Activated T-helper 1 cell treated with anti-CD3 and anti-CD28 coated beads, Interleukin-12 subunit alpha, Interleukin-12 subunit beta, Interleukin-2, Interleukin-4 antibody, amounts not matched to agents 30 ng/mL and 10 ng/mL and 1 ng/mL, durations not matched to agents 14 hours and 24 hours and 36 hours (primary cell): ENCODE data around the gene CCNY. TPM values are rescaled to one million over a fixed set of nuclear protein-coding genes. Genes with fewer than 3 reads are reported as not detected.
"Not testable (repeated sequence)": the region's sequence is repeated elsewhere in the genome, so short reads cannot be mapped to it uniquely, and the experiment has no call there.

Source experiments
- DNase-seq: peaks from one replicate; pipeline ENCODE4 v3.0.0; 2021; ENCODE audit warnings: low spot score
- H3K27ac Mint-ChIP-seq: one replicate; pipeline ENCODE4 v1.8.0; 2021; ENCODE audit warnings: mild to moderate bottlenecking, mixed read lengths
- H3K27me3 Mint-ChIP-seq: one replicate; pipeline ENCODE4 v1.8.0; 2022; ENCODE audit warnings: mild to moderate bottlenecking, moderate library complexity, mixed read lengths; ENCODE audit not compliant: insufficient read depth
- H3K36me3 Mint-ChIP-seq: one replicate; pipeline ENCODE4 v1.8.0; 2021; ENCODE audit warnings: low read depth, mixed read lengths
- H3K4me1 Mint-ChIP-seq: one replicate; pipeline ENCODE4 v1.8.0; 2021; ENCODE audit warnings: low read depth, mixed read lengths
- H3K4me3 Mint-ChIP-seq: one replicate; pipeline ENCODE4 v1.8.0; 2021; ENCODE audit warnings: mild to moderate bottlenecking, moderate library complexity, mixed read lengths
- H3K9me3 Mint-ChIP-seq: one replicate; pipeline ENCODE4 v1.8.0; 2021; ENCODE audit warnings: mixed read lengths
- intact Hi-C: fragments of 100-400 bp; cut with micrococcal nuclease; formaldehyde crosslinking; loops from one replicate; pipeline ENCODE4 v1.15.1; 2024
- total RNA-seq: library from RNA; stranded (reverse); gene quantifications from 2 replicates; pipeline ENCODE4 v1.2.3, GENCODE V29; 2022

The CCNY gene
- total RNA-seq, 1 donor from 2014 or later: 71.0 TPM

DNA sequence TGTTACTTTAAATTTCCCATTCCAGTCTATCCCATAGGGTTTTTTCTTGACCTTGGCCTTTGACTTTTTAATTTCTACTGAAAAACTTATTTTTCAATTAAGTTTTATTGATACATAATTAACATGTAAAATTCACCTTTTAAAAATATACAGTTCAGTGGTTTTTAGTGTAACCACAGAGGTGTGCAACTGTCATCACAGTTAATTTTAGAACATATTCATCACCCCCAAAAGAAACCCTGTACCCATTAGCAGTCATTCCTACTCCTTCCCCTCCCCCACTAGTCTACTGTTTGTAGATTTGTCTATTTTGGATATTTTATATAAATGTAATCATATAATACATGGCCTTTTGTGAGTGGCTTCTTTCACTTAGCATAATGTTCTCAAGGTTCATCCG is 172.3 kb downstream of the CCNY start:
- DNase-seq: no peak
- Mint-ChIP-seq H3K9me3 (no peaks in the 10 kb centered on the region), H3K36me3 (peaks cover 4% of the 10 kb centered on the region), H3K4me1 (no peaks in the 10 kb centered on the region), H3K4me3 (no peak overlapping the region), H3K27me3 (no peaks in the 10 kb centered on the region), H3K27ac (no peak overlapping the region)
- intact Hi-C loops: loop anchor here (10.0 kb wide), 1 partner anchor 264 kb away; no protein-coding TSS in a partner anchor

GRCh38 chr10:35510891-35511290 is 174.6 kb downstream of the CCNY start:
- H3K36me3 Mint-ChIP-seq: peaks cover 4% of the 10 kb centered on the region
- H3K4me3 Mint-ChIP-seq: no peak overlapping the region
- no peaks in the 10 kb centered on the region for H3K27me3 Mint-ChIP-seq
- intact Hi-C loops: no loop called here
- no peak for DNase-seq
- H3K27ac Mint-ChIP-seq: no peak overlapping the region
- H3K9me3 Mint-ChIP-seq: no peaks in the 10 kb centered on the region
- peaks cover 3% of the 10 kb centered on the region for H3K4me1 Mint-ChIP-seq

DNA sequence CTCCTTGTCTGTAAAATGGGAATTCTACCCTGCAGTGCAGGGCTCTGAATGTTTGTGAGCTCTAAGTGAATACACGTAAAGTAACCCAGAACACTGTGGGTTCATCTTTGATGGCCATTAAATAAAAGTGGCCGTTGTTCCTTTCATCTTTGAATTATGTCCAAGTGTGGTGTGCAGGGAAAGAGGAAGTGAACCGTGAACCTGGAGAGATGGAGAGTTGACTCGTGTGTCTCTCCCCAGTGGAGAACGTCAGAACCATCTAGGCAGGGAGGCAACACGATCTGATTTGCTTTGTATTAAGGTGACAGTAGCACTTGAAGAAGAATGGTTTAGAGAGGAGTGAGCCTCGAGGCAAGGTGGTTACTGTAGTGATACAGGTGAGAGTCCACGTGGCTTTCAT is 175.3 kb downstream of the CCNY start:
- Mint-ChIP-seq H3K4me3 (no peak overlapping the region), H3K36me3 (peaks cover 4% of the 10 kb centered on the region), H3K27me3 (no peaks in the 10 kb centered on the region), H3K27ac (no peak overlapping the region), H3K4me1 (peaks cover 7% of the 10 kb centered on the region), H3K9me3 (no peaks in the 10 kb centered on the region)
- no peak for DNase-seq
- intact Hi-C loops: no loop called here

- H3K27me3 Mint-ChIP-seq: no peaks in the 10 kb centered on the region
- H3K4me1 Mint-ChIP-seq: peaks cover 7% of the 10 kb centered on the region
These were observed 179.9 kb downstream of the CCNY start for GRCh38 chr10:35516102-35516670.

GRCh38 chr10:35517431-35518181 is 181.3 kb downstream of the CCNY start:
- no peaks in the 10 kb centered on the region for H3K36me3 Mint-ChIP-seq
- no peak for DNase-seq
- intact Hi-C loops: no loop called here
- no peaks in the 10 kb centered on the region for H3K9me3 Mint-ChIP-seq
- peaks cover 7% of the 10 kb centered on the region for H3K4me1 Mint-ChIP-seq
- no peak overlapping the region for H3K27ac Mint-ChIP-seq
- no peaks in the 10 kb centered on the region for H3K27me3 Mint-ChIP-seq
- no peak overlapping the region for H3K4me3 Mint-ChIP-seq

More at GRCh38 chr10:35516102-35516670, 179.9 kb downstream of the CCNY start:
- no peaks in the 10 kb centered on the region for H3K36me3 Mint-ChIP-seq
- intact Hi-C loops: no loop called here
- H3K9me3 Mint-ChIP-seq: no peaks in the 10 kb centered on the region
- DNase-seq: no peak
- no peak overlapping the region for H3K27ac Mint-ChIP-seq
- no peak overlapping the region for H3K4me3 Mint-ChIP-seq

DNA sequence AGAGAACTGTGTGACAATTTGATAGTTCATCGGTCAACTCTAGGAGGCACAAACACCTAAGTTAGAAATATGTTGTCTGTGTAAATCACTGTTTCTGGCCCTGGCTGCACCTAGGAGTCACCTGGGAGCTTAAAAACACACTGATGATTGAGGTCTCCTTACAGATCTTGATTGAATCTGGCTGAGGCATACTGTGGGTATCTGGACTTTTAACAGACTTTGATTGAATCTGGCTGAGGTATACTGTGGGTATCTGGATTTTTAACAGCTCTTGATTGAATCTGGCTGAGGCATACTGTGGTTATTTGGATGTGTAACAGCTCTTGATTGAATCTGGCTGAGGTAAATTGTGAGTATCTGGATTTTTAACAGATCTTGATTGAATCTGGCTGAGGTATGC is 181.9 kb downstream of the CCNY start:
- intact Hi-C loops, DNase-seq, H3K36me3 Mint-ChIP-seq, H3K27ac Mint-ChIP-seq, H3K27me3 Mint-ChIP-seq, H3K4me1 Mint-ChIP-seq, H3K4me3 Mint-ChIP-seq, H3K9me3 Mint-ChIP-seq: not testable (repeated sequence)

- peaks cover 3% of the 10 kb centered on the region for H3K4me1 Mint-ChIP-seq
- no peak overlapping the region for H3K4me3 Mint-ChIP-seq
- no peaks in the 10 kb centered on the region for H3K36me3 Mint-ChIP-seq
- DNase-seq: no peak
- no peaks in the 10 kb centered on the region for H3K27me3 Mint-ChIP-seq
- no peak overlapping the region for H3K27ac Mint-ChIP-seq
- no peaks in the 10 kb centered on the region for H3K9me3 Mint-ChIP-seq
- intact Hi-C loops: no loop called here
These were observed 184.7 kb downstream of the CCNY start for GRCh38 chr10:35520996-35521395.

DNA sequence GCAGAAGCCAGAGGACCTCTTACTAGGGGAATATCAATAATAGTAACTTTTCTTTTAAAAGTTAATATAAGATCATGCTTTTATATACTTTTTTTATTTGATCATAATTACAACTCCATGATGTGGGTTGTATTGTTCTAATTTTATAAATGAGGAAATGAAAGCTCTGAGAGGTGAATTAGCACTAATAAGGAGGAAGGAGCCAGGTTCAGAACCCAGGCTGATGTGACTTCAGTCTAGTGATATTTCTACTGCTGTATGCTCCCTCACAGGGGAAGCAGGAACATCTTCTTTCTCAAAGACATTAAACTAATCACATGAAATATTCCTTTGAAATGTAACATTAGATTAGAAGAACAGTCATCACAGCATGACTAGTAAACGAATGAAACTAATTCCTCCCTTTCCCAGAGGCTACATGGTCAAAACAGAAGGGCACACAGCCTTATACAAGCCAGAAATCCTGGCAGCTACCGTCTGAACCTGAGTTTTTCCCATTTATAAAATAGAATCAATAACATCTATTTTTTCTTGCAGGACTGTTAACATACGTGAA is 187.4 kb downstream of the CCNY start:
- H3K36me3 Mint-ChIP-seq: peaks cover 2% of the 10 kb centered on the region
- H3K27ac Mint-ChIP-seq: no peak overlapping the region
- DNase-seq: no peak
- no peaks in the 10 kb centered on the region for H3K4me1 Mint-ChIP-seq
- no peaks in the 10 kb centered on the region for H3K27me3 Mint-ChIP-seq
- intact Hi-C loops: no loop called here
- H3K9me3 Mint-ChIP-seq: no peaks in the 10 kb centered on the region
- no peak overlapping the region for H3K4me3 Mint-ChIP-seq

DNA sequence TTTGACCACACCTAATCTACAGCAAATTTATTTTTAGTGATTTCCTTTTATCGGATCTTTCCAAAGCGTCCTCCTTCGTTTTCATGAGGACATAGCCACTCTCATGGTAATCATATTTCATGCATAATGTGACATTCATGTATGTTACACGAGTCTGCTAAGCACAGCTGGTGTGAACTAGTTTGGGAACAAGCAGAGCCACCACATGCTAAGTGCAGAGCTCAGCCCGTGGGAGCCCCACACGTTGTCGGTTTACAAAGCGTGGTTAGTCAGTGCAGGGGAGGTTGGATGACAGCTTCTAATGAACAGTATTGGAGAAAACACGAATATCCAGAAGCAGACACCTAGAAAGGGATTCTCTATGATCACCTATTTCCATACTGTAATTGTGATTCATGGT is 190.4 kb downstream of the CCNY start:
- no peaks in the 10 kb centered on the region for H3K27me3 Mint-ChIP-seq
- H3K4me1 Mint-ChIP-seq: no peaks in the 10 kb centered on the region
- H3K9me3 Mint-ChIP-seq: no peaks in the 10 kb centered on the region
- no peak overlapping the region for H3K4me3 Mint-ChIP-seq
- peaks cover 18% of the 10 kb centered on the region for H3K36me3 Mint-ChIP-seq
- intact Hi-C loops: no loop called here
- H3K27ac Mint-ChIP-seq: no peak overlapping the region
- no peak for DNase-seq

- Mint-ChIP-seq H3K36me3 (peaks cover 60% of the 10 kb centered on the region), H3K4me1 (no peaks in the 10 kb centered on the region), H3K9me3 (peaks cover 26% of the 10 kb centered on the region), H3K27ac (no peak overlapping the region), H3K4me3 (no peak overlapping the region), H3K27me3 (no peaks in the 10 kb centered on the region)
- intact Hi-C loops: no loop called here
- no peak for DNase-seq
These were observed 195.8 kb downstream of the CCNY start for GRCh38 chr10:35532141-35532540.

- intact Hi-C loops: no loop called here
- peaks cover 33% of the 10 kb centered on the region for H3K9me3 Mint-ChIP-seq
These were observed 197.3 kb downstream of the CCNY start for GRCh38 chr10:35533565-35533964.

GRCh38 chr10:35535136-35535535 is 198.8 kb downstream of the CCNY start:
- Mint-ChIP-seq H3K36me3 (peaks cover 75% of the 10 kb centered on the region), H3K4me3 (no peak overlapping the region), H3K4me1 (peaks cover 4% of the 10 kb centered on the region), H3K27me3 (no peaks in the 10 kb centered on the region), H3K9me3 (peaks cover 33% of the 10 kb centered on the region), H3K27ac (no peak overlapping the region)
- intact Hi-C loops: no loop called here
- DNase-seq: no peak

More at GRCh38 chr10:35533565-35533964, 197.3 kb downstream of the CCNY start:
- Mint-ChIP-seq H3K27ac (peak overlapping the region; percentile 4), H3K27me3 (no peaks in the 10 kb centered on the region), H3K4me1 (no peaks in the 10 kb centered on the region), H3K4me3 (no peak overlapping the region), H3K36me3 (peaks cover 70% of the 10 kb centered on the region)
- no peak for DNase-seq

- intact Hi-C loops: no loop called here
- Mint-ChIP-seq H3K27ac (no peak overlapping the region), H3K4me3 (no peak overlapping the region), H3K36me3 (peaks cover 72% of the 10 kb centered on the region), H3K27me3 (no peaks in the 10 kb centered on the region), H3K4me1 (peaks cover 17% of the 10 kb centered on the region), H3K9me3 (peaks cover 38% of the 10 kb centered on the region)
- no peak for DNase-seq
These were observed 200.5 kb downstream of the CCNY start for GRCh38 chr10:35536789-35537188.
